Gastroesophageal sphincter (tissue), 4 donors: ENCODE results near the gene NOX5. TPM values are rescaled to one million over a fixed set of nuclear protein-coding genes. Genes with fewer than 3 reads are reported as not detected.

Experiments used
- ATAC-seq: fragments of 150-250 bp; one replicate; pipeline ENCODE4 v1.9.1; 2016; ENCODE audit warnings: mild to moderate bottlenecking, moderate library complexity
- H3K27ac ChIP-seq, 4 donors: fragments of 200-600 bp; sonication (generic) in 3 of 4; 1 replicate in 3 of 4; 2 replicates in 1 of 4; pipeline ENCODE4 v1.5.1; 2016 to 2019
- H3K27me3 ChIP-seq: fragments of 200-600 bp; sonication (generic); one replicate; pipeline ENCODE4 v1.5.1; 2019
- H3K36me3 ChIP-seq, 2 donors: fragments of 200-600 bp; sonication (generic); one replicate each; pipeline ENCODE4 v1.5.1; 2019; ENCODE audit warnings: control low read depth in 1 of 2
- H3K4me1 ChIP-seq, 3 donors: fragments of 200-600 bp; sonication (generic); 1 replicate in 2 of 3; 2 replicates in 1 of 3; pipeline ENCODE4 v1.5.1; 2016 to 2019; ENCODE audit warnings: control low read depth in 2 of 3
- H3K4me3 ChIP-seq, 2 donors: fragments of 200-600 bp; sonication (generic); one replicate each; pipeline ENCODE4 v1.5.1; 2019; ENCODE audit warnings: mild to moderate bottlenecking in 1 of 2, moderate library complexity in 1 of 2
- H3K9me3 ChIP-seq, 3 donors: fragments of 200-600 bp; sonication (generic); one replicate each; pipeline ENCODE4 v1.5.1; 2017 to 2019; ENCODE audit warnings: control low read depth in 2 of 3
- CTCF ChIP-seq, 4 experiments: fragments of 200-600 bp in 2 of 4; fragments of 450-650 bp in 2 of 4; sonication (generic) in 1 of 4; IDR thresholded peaks; one replicate each; pipeline ENCODE4 v1.5.1; 2017 to 2019; ENCODE audit warnings: antibody characterized with exemption in 4 of 4, mild to moderate bottlenecking in 2 of 4, moderate library complexity in 2 of 4
- EP300 ChIP-seq: sonication (generic); formaldehyde crosslinking; IDR thresholded peaks from one replicate; pipeline ENCODE4 v1.6.1; 2017; ENCODE audit warnings: antibody characterized with exemption, mild to moderate bottlenecking
- POLR2A ChIP-seq, 2 donors: fragments of 450-650 bp; IDR thresholded peaks; one replicate each; pipeline ENCODE4 v1.6.1; 2017; ENCODE audit warnings: antibody characterized with exemption in 2 of 2, mild to moderate bottlenecking in 2 of 2, moderate library complexity in 1 of 2
- POLR2AphosphoS5 ChIP-seq: sonication (generic); formaldehyde crosslinking; IDR thresholded peaks from one replicate; pipeline ENCODE4 v1.6.1; 2017; ENCODE audit warnings: antibody characterized with exemption
- WGBS, 2 donors: methylation state at CpG; one replicate each; pipeline ENCODE4 v1.1.5; 2018; ENCODE audit warnings: low coverage in 1 of 2; 5-methylcytosine and 5-hydroxymethylcytosine counted together
- total RNA-seq, 4 donors: library from RNA; depleted of rRNA; stranded (reverse); fragments of >200 nt; gene quantifications; one replicate each; pipeline ENCODE4 v1.1.0, GENCODE V29; 2016

The NOX5 gene
- total RNA-seq, 4 donors from 2014 or later = 0.12 to 0.54 TPM; not detected in 2

- TF ChIP-seq EP300 (no peak), POLR2A (IDR thresholded peaks at IDR 0.05) (no peak), CTCF (IDR thresholded peaks at IDR 0.05) (no peak), POLR2AphosphoS5 (no peak)
- Histone ChIP-seq H3K27me3 (peaks cover 46% of the 10 kb centered on the region), H3K4me3 (no peak overlapping the region), H3K9me3 (no peaks in the 10 kb centered on the region), H3K4me1 (peaks cover 0 to 10% (median 0%) of the 10 kb centered on the region in 3 donors), H3K27ac (no peak overlapping the region), H3K36me3 (no peaks in the 10 kb centered on the region)
- 80% methylated on average over 1 of the region's 3 CpGs; no CpG with 5 or more reads in 1 of the 2 donors for WGBS, 2 donors
- ATAC-seq = no peak
These were observed 41.9 kb downstream of the NOX5 start for GRCh38 chr15:69056365-69056764.

GRCh38 chr15:69058830-69059556, 44.5 kb downstream of the NOX5 start:
- H3K9me3 ChIP-seq = no peaks in the 10 kb centered on the region
- no peak overlapping the region for H3K4me3 ChIP-seq
- TF ChIP-seq CTCF (IDR thresholded peaks at IDR 0.05) = peak; percentile 58 to 90 (median 84)
- no peak for TF ChIP-seq POLR2A (IDR thresholded peaks at IDR 0.05)
- no peak for TF ChIP-seq POLR2AphosphoS5
- TF ChIP-seq EP300 = no peak
- ATAC-seq = peak; percentile 65
- H3K4me1 ChIP-seq = peaks cover 0 to 10% (median 0%) of the 10 kb centered on the region in 3 donors
- H3K27ac ChIP-seq = no peak overlapping the region
- H3K27me3 ChIP-seq = peaks cover 44% of the 10 kb centered on the region
- no peaks in the 10 kb centered on the region for H3K36me3 ChIP-seq
- 0 to 15% methylated on average over 11 to 16 of the region's 18 CpGs for WGBS, 2 donors

GRCh38 chr15:69059557-69059943, 45.1 kb downstream of the NOX5 start:
- Histone ChIP-seq H3K27ac (no peak overlapping the region), H3K27me3 (peaks cover 38% of the 10 kb centered on the region), H3K4me3 (no peak overlapping the region), H3K4me1 (peaks cover 0 to 10% (median 0%) of the 10 kb centered on the region in 3 donors), H3K9me3 (no peaks in the 10 kb centered on the region), H3K36me3 (no peaks in the 10 kb centered on the region)
- TF ChIP-seq POLR2A (IDR thresholded peaks at IDR 0.05) (no peak), POLR2AphosphoS5 (no peak), CTCF (IDR thresholded peaks at IDR 0.05) (no peak), EP300 (no peak)
- ATAC-seq = no peak
- 91 to 94% methylated on average over 3 to 4 of the region's 9 CpGs for WGBS, 2 donors

- WGBS, 2 donors = 60 to 88% methylated on average over 1 of the region's 6 CpGs
- no peak for ATAC-seq
- H3K4me1 ChIP-seq = peaks cover 0 to 10% (median 0%) of the 10 kb centered on the region in 3 donors
These were observed 45.6 kb downstream of the NOX5 start for GRCh38 chr15:69060041-69060481.

More at GRCh38 chr15:69060041-69060481, 45.6 kb downstream of the NOX5 start:
- Histone ChIP-seq H3K27ac (no peak overlapping the region), H3K9me3 (no peaks in the 10 kb centered on the region), H3K27me3 (peaks cover 35% of the 10 kb centered on the region), H3K36me3 (no peaks in the 10 kb centered on the region), H3K4me3 (no peak overlapping the region)
- TF ChIP-seq POLR2AphosphoS5 (no peak), POLR2A (IDR thresholded peaks at IDR 0.05) (no peak), EP300 (no peak), CTCF (IDR thresholded peaks at IDR 0.05) (no peak)
